ENCODE results near the gene PDE6C.

PDE6C gene

GRCh38 chr10:93703066-93703465 is 90.7 kb downstream of the PDE6C start:
- no peak for TF ChIP-seq CTCF (conservative IDR thresholded peaks at IDR 0.05)
- TF ChIP-seq ZFX (IDR thresholded peaks at IDR 0.05) = no peak
- peak overlapping the region; percentile 72 for H3K27ac ChIP-seq

GRCh38 chr10:93703841-93704240 is 91.5 kb downstream of the PDE6C start:
- TF ChIP-seq ZFX (IDR thresholded peaks at IDR 0.05) (no peak), CTCF (conservative IDR thresholded peaks at IDR 0.05) (no peak)

DNA sequence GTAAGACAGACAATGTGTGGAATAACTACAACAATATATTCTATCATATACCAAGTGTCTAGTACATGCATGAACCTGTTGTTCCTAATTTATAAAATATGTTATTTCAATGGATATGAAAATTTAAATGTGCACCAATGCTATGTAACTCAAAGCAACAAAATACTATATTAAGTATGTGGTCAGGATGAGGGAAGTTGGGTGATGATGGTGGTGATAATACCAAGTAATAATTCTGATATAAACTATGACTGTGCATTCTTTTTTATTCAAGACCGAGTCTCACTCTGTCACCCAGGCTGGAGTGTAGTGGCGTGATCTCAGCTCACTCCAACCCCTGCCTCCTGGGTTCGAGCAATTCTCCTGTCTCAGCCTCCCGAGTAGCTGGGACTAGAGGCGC is 92.1 kb downstream of the PDE6C start:
- no peak overlapping the region for H3K27ac ChIP-seq
- TF ChIP-seq ZFX (IDR thresholded peaks at IDR 0.05) = no peak
- TF ChIP-seq CTCF (conservative IDR thresholded peaks at IDR 0.05) = no peak

More at GRCh38 chr10:93703841-93704240, 91.5 kb downstream of the PDE6C start:
- H3K27ac ChIP-seq = no peak overlapping the region

- TF ChIP-seq CTCF (conservative IDR thresholded peaks at IDR 0.05) (no peak), ZFX (IDR thresholded peaks at IDR 0.05) (no peak)
- no peak overlapping the region for H3K27ac ChIP-seq
Measured at GRCh38 chr10:93707623-93708022, 95.3 kb downstream of the PDE6C start.

DNA sequence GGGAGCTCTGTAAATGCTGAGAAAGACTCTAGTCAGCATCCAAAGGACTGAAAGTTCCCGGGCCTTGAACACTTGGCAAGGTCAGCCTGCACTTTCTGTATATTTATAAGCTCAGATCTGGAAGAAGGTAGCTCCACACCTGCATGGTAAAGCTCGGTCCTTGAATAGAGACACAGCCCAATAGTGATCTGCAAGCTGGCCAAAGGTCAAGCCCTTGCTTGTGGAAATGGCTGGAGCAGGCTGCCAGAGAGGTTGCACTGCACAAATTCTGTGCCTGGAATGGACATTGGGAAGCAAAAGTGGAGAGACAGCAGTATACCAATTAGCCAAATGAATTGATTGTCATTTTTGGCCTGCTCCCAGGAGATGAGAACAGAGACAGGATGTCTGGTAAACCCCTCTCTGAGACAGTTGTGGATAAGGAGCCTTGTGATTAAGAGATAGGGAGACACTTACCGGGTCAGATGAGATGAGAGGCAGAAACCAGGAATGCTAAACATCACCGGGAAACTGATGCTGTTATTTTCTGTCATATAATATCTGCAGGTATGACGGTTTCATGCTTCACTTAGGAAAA is 98.1 kb downstream of the PDE6C start:
- no peak overlapping the region for H3K27ac ChIP-seq
- TF ChIP-seq ZFX (IDR thresholded peaks at IDR 0.05) (no peak), CTCF (conservative IDR thresholded peaks at IDR 0.05) (no peak)

GRCh38 chr10:93711891-93712290 is 99.6 kb downstream of the PDE6C start:
- no peak overlapping the region for H3K27ac ChIP-seq
- TF ChIP-seq ZFX (IDR thresholded peaks at IDR 0.05) (no peak), CTCF (conservative IDR thresholded peaks at IDR 0.05) (no peak)

- TF ChIP-seq CTCF (conservative IDR thresholded peaks at IDR 0.05) = no peak
- TF ChIP-seq ZFX (IDR thresholded peaks at IDR 0.05) = no peak
- no peak overlapping the region for H3K27ac ChIP-seq
Measured at GRCh38 chr10:93712593-93712992, 100.3 kb downstream of the PDE6C start.

Data from C4-2B (cell line).